Camera-type eye (tissue), 1 donor: ENCODE data around the gene CCDC110. TPM values are rescaled to one million over a fixed set of nuclear protein-coding genes. Genes with fewer than 3 reads are reported as not detected.

Source experiments
- total RNA-seq: library from RNA; depleted of rRNA; stranded (reverse); fragments of >200 nt; gene quantifications from one replicate; pipeline ENCODE4 v1.2.3, GENCODE V29; 2014

Gene CCDC110
- 3.7 TPM for total RNA-seq

GRCh38 chr4:185471235-185472102, at the start of gene CCDC110:
CCDC110 (minus strand) TSS chr4:185471733; CDS start chr4:185471683, 50 bp downstream.

GRCh38 chr4:185425647-185426352, 45.7 kb downstream of the CCDC110 start, which contains the start of gene UFSP2:
UFSP2 (minus strand) TSS chr4:185425964; CDS start chr4:185425868, 96 bp downstream.

GRCh38 chr4:185396724-185397385, 74.7 kb downstream of the CCDC110 start, which contains the start of gene ANKRD37:
ANKRD37 (plus strand) TSS chr4:185396841; CDS start chr4:185396924, 83 bp downstream.

GRCh38 chr4:185395238-185395955, 76.1 kb downstream of the CCDC110 start, which contains the start of gene LRP2BP:
LRP2BP (minus strand) TSS chr4:185395924; CDS start chr4:185378186, 17,738 bp downstream.

Other genes starting within 250 kb of the CCDC110 start
- 9.7 TPM for gene LRP2BP, start 75.8 kb downstream of the CCDC110 start, total RNA-seq
- gene ANKRD37, start 74.9 kb downstream of the CCDC110 start, total RNA-seq = 71.8 TPM
- gene UFSP2, start 45.8 kb downstream of the CCDC110 start, total RNA-seq = 60.0 TPM
- gene PDLIM3, start 63.8 kb upstream of the CCDC110 start, total RNA-seq = 128 TPM